ENCODE results near the gene ST3GAL5.

ST3GAL5 gene

DNA sequence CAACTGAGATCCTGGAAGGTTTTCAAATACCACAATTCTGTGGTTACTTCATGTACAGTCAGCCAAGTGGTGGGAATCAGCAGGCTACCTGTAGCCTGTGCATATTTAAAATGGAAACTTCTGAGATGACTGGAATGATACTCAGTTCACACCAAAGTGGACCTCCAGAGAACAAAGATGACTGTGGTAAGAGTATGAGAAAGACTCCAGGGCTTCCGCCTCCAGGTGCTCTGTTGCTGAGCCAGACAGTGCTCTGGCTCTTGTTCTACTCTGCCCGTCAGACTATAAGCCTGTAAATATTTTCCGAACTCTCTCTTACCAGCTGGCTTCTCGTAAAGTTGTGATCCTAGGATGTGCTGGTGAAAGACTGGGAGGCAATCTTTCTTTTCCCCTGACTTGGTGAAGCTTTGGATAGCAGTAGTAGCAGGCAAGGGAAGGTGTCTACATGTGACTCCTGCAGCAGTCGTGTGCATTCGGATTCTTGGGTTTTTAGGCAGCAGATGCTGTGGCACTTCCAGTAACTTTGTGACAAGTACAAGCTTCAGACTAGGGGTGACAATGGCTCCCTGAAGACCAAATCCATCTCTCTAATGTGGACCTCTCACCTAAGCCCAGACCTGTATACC lies 23.1 kb downstream of the ST3GAL5 start:
- no peak for DNase-seq

DNA sequence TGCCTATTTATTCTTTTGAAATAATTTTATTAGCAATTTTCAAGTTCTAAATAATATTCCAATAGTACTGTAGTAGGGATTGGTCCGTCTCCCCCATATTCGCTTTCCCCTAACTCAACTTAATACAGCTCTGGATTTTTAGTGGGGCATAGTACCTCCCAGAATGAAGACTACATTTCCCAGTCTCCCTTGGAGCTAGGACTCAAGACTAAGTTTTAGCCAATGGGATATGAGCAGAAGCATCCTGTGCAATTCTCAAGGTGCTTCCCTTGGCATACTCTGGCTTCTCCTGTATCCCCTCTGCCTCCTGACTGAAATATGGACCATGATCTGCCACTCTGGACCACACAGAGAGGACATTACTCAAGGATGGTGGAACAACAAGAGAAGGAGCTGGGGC lies 24.1 kb downstream of the ST3GAL5 start:
- no peak for DNase-seq

DNA sequence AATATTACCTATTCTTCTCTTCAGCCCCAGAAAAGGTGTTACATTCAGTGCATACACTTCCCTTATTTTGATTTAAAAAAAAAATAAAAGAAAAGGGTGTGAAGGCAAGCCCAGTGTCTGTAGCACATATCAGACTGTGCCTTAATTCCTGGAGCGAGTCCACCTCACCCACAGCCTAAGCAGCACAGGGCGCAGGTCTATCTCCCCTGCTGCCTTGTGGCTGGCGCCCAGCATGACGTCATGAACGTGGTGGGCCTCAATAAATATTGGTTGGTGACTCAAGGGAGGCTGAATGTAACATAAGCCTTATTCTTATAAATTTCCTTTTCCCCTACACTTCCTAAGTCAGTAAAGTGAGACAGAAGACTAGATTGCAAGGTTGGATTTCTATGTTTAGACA lies 26.4 kb downstream of the ST3GAL5 start:
- DNase-seq: no peak

DNA sequence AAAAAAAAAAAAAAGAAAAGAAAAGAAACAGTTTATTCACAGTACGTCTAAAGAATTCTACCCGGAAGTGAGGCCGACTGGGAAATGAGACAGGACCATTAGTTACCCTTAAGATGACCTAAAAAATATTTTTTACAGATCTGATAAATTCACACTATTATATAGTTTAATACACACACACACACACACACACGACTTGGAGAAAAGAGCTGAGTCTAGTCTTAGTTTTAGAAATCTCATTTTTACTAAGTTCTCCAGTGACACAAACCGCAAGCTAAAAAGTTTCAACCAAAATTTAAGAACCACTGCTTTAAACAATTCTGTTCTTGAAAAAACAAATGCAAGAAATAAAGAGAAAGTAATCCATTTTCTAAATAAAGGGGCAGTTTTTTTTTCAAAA lies 27.1 kb downstream of the ST3GAL5 start:
- DNase-seq: no peak

DNA sequence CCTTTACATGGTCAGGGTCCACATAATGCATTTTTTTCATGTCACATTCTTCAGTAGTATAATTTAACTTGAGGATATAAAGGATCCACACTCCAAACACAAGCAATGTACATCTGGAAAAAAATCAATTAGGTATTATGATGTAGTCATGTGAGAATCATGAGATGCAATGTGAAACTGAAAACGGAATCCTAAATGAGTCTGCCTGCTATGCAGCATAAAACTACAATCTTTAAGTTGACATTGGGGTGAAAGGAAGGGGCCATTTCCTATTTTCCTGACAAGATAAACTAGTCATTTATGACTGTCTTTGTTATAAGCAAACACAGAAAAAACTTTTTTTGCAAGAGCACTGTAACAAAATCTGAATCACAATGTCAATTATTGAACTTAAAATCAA lies 27.6 kb downstream of the ST3GAL5 start:
- no peak for DNase-seq

DNA sequence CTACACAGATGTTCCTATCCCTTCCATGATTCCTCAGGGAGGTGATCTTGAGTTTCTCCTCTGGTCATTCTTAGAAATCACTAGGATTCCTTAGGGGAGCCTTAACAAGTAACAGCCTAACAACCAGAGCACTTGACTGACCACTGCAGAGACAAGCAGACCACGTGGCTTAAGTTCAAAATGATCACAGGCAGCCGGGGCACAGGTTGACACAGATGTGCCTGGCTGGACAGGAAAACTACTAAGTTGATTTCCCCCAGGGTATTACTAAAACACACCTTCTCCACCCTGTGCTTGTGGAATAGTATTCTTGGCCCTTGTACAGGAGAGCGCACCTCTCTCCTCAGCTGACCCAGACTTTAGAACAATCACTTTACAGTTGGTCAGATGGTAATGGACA lies 29.9 kb downstream of the ST3GAL5 start:
- no peak for DNase-seq

DNA sequence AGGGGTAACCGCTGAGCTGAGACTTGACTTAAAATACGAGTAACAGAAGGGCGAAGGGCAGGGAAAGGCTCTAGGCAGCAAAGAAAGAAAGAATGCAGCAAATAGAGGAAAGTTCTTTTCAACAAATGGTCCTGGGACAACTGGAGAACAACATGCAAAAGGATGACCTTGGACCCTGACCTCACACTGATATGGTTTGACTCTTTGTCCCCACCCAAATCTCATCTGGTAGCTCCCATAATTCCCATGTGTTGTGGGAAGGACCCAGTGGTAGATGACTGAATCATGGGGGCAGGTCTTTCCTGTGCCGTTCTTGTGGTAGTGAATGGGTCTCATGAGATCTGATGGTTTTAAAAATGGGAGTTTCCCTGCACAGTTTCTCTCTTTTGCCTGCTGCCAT lies 33.9 kb downstream of the ST3GAL5 start:
- DNase-seq: no peak

DNA sequence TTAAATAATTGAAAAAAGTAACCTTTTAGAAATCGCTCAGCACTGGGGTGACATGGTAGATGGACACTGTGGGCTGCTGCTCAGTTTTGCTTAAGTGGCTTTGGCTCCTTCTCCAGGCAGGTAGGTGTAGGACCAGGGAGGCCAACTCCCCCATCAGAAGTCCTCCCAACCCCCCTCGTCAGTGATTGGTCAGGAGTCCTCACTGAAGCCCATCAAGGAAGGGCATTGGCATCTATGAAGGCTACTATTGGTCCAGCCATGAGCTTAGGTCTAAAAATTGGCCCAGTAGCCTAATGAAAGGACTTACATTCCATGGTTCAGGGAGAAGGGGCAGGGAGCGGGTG lies 34.7 kb downstream of the ST3GAL5 start:
- no peak for DNase-seq

DNA sequence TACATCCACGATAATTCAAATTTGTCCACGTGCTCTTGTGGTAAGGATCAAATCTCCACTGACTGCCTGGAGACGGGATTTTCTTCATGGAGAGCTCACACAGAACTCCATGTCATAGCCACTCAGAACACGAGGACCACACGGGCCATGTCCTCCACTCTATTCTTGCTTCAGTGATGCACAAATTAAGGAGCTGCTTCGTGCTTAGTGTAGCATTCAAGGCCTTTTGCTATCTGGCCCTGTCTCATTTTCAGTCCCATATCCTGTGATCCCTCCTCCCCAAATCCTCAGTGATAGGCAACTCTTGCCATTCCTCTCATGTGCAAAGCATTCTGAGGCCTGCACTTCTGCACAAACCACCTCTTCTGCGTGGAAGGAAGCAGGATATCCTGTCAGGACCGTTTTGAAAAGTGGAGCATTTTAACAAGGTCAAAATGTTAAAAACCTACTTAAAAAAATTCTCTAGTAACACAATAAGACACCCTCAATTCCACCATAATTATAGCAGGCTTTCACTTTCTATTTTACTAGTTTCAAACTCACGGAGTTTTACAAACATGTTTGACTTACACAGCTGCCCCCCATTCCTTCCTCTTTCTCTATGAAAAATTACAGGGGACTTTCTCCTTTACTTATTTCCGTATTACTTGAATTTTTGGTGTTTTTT lies 35.2 kb downstream of the ST3GAL5 start:
- DNase-seq: no peak

DNA sequence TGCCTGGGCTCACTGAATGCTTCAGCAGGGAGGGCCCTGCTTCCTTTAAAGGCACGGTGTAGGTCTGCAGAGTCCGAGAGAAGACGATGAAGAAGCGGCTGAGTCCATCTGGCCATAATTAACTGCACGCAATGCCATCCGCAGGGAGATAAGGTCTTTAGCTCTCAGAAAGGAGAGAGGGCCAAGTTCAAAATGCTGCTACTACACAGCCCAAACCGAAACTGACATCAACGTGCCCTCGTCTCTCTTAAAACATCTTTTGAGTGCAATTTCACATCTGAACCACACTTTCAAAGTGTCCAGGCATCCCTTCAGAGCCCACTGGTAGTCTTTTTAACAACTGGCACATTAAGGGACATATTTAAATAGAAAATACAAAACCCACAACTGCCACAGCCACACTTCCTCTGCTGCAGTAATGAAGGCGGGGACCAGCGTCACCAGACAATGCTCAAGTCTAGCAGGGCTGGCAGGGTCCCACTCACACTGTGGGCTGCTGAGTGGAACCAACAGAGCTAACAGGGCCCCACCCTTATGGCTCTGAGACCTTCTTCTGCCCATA lies 35.8 kb downstream of the ST3GAL5 start:
- DNase-seq: no peak

DNA sequence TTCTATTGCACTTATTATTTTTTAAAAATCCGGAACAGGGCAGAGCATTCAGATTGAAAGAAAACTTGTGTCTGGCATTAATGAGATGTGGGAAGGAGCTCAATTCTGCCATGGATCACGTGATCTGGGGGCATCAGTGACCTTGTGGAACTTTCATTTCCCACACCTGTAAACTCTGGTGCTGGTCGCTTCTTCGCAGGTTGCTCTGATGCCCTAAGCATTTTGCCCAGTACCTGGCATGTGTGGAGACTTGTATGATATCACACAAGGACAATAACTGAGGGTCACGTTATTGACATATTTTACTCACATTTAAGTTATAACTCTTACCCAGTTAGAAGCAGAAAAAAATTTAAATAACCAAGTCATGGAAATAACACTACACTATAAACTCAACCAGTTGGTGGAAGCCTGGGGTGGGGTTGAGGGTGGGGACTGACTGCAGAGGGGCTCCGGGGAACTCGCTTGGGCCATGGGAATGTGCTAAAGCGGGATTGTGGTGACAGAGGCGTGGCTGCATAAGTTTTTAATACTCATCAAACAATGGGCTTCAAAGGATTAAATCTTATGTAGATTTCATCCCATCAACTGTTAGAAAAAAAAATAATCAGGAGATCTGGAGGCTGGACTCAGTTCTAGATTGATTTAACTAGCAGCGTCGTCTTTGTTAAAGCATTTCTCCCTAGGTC lies 36.5 kb downstream of the ST3GAL5 start:
- DNase-seq: no peak

DNA sequence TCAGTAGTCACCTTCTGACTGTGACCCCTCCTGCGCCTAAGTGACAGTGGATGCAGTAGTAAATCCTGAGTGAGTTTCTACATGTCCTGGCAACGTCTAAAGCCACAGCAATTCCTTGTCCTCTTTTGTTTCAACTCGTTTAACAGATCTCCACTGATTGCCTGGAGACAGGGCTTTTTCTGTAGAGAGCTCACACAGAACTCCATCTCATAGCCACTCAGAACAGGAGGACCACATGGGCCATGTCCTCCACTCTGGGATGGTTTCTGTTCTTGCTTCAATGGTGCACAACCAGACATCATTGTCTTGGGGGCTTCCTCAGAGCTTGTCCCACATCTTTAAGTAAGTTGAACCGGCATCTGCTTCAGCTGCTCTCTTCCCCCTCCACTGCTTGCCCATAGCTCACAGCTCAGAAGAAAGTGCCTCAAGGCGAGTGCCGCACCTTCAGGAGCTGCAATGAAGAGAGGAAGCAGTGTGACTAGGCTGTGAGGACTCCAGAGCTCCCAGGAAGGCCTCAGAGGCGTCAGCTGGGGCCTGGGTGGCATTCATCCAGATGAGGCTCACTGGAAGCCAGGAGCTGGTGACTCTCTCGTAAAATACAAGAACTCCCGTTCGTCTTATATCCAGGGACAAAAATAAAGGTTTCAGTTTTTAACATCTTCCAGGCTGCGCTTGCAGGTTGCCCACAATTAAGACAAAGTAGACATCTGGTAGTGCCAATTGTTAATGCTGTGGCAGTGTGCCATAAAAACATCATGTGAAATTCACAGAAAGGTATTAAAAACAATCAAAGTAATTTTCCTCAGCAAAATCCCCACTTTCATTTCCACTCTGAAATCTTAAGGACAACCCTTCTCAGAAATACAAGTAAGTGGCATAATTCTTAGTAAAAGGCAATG lies 37.3 kb downstream of the ST3GAL5 start:
- no peak for DNase-seq

DNA sequence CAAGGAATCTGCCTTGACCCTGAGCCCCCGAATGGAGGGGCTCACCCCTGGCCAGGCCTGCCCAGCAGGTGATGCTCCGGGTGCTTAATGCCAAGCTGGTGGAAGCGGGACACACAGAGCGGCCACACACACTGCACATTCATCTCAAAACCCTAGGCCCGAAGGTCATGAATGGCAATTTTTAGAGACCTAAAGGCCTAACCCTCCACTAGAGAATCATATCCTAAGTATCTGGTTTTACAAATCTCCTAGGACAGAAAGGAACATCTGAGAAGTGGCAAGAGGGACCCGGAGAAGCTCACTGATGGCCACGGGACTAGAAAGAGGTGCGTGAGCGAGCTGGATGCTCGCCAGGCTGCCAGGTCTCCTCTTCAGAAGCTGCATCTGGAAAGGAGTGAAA lies 38.3 kb downstream of the ST3GAL5 start:
- no peak for DNase-seq

DNA sequence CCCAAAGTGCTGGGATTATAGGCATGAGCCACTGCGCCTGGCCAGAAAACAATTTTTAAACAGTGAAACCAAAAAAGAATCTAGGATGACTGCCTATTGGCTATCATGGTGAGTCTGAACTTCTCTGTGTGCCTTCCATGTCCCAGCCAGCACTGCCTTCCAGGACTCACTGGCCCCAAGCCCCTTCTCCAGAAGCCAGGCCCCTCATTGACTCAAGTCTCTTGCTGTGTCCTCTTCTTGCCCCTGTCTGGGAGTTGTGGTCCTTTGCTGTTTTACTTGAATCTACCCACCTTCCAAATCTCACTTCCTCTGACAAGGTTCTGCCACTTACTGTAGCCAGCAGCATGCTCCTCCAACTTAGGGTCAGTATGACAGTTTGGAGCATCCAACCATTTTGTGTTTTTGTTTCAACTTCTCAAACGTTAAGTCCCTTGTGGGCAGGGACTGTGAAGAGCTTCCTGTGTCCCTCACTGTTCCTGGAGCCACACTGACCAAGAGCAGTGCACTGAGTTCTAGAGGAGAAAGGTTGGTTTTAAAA lies 41.7 kb downstream of the ST3GAL5 start:
- DNase-seq: no peak

DNA sequence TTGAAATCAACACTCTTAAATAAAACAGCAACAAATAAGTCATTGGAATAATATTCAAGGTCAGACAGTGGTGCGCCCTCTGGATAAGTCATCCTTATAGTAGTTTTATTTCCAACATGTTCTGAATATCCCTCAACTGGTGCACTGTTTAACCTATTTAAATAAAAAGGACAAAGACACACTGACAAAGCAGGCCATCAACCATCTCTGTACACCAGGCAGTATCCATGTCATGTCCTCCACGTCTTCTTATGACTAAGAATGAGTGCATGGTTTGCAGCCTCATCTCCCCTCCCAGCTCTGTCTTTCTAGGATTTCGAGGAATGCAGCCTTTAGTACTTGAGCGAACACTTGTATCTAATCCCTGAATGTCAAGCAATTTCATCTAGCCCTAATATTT lies 42.4 kb downstream of the ST3GAL5 start:
- no peak for DNase-seq

DNA sequence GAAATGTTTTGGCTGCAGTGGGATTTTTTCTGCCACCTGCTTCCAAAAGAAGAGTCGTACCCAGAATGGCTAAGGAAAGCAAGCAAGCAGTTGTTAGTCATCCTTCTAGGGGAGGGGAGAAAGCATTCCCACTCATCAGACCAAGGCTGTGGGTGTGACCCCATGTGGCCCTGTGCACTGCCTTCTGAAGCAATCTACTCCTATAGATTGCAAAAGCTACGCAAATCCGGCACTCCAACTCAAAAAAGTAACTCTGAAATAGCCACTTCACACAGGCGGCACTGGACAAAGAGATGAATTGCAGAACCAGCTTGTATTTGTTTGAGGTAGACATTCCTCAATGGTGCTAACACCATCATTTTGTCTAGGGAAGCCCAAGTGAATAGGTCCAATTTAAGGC lies 44.3 kb downstream of the ST3GAL5 start:
- DNase-seq: no peak

DNA sequence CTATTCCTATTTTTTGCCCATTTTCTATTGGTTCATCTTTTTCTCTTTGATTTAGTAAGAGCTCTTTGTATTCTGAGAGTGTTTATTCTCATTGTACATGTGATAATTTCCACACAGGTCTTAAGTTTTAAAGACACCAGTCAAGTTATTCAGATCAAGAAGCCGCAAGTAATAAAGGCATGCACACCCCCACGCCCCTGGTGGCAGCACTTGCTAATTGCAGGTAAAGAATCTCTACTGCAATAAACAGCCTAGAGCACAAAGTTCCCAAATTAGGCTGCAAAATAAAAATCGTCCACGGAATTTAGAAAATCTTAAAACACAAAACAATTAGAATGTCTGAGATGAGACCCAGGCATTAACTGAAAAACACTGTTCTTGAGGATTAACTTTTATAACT lies 45.2 kb downstream of the ST3GAL5 start:
- no peak for DNase-seq

DNA sequence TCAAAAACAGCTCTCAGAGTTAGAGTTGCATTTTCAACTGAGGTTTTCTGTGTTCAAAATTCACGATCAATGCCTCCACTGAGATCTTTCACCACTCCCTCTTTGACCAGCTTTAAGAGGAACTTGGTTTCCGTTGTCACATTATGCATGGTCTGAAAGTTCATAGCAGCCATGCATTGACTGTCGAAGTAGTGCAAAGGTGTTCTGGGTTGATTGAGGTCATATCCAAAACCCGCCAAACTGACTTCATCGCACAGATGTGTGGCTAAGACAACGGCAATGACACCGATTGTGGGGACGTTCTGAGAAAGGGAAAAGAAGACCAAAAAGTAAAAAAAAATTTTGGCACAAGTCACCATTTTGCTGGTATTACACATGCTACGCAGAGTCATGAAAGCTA lies 48.7 kb downstream of the ST3GAL5 start:
- no peak for DNase-seq

DNA sequence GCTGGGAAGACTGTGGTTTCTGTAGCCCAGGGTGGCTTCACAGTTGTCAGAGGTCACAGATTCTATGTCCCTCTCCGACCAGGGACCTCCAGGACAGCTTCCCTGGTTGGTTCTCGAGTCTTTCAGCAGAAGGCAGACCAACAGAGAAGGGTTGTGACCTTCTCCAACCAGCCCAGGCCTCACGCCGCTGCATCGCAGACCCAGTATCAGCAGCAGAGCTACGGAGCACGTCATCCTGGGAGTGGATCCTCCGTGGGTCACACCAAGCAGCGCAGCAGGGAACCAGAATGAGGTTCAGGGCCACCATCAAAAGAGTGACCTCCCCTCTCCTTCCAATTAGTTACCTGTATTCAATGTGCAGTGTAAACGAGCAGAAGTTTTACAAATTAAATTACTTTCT lies 49.3 kb downstream of the ST3GAL5 start:
- no peak for DNase-seq

DNA sequence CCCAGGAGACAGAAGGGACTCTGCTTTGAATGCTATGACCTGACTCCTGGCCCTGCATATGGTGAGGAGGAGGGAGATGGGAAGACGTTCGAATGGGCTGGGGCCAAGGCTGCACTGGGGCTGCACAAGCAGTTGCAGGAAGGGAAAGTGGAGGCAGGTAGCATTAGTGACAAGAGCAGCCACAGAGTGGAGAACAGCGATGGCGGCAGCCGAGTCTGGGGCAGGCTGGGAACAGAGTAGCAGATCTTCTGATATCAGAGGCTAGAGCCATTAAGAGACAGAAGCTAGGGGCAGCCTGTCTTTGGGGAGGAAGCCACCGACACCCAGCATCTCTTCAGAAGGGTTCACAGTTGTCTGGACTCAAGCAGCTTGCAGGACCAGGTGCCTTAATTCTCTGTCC lies 50.1 kb downstream of the ST3GAL5 start:
- DNase-seq: no peak

DNA sequence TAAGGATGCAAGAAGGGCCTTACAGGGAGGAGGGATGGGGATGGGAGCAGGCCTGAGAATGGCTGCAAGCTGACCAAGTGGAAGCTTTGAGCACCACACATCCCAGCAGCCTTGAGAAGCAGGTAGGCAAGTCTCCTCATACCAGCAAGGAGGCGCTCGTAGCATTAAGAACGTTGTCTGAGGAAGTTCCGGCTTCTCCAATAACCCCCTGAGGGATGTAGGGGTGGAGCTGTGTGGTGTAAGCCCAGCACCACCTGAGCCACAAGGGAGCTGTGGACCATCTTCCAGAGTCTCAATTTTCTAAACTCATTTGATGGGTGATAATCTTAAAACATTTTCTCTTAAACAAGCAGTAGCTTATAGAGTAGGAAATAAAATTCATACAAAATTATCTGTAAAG lies 50.6 kb downstream of the ST3GAL5 start:
- no peak for DNase-seq

DNA sequence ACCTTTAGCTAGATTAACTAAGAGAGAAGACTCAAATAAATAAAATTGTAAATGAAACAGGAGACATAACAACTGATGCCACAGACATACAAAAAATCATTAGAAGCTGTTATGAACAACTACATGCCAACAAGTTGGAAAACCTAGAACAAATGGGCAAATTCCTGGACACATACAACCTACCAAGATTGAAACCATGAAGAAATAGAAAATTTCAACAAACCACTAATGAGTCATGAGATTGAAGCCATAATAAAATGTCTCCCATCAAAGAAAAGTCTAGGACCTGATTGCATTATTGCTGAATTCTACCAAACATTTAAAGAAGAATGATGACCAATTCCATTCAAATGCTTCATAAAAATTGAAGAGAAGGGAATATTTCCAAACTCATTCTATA lies 54.3 kb downstream of the ST3GAL5 start:
- no peak for DNase-seq

DNA sequence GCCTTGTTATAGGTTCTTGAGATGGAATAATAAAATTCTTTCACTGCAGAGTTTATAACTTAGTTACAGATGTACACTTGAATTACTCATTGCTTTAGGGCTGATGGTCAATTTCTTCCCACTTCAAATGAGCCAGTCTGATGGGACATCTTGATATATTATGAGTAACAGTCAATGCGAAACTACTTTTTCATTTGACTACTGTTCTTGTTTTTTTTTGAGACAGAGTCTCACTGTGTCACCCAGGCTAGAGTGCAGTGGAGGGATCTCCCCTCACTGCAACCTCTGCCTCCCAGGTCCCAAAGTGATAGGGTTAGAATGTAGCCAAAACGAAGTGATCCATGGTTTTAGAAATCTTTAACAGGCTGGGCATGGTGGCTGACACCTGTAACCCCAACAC lies 57.1 kb downstream of the ST3GAL5 start:
- no peak for DNase-seq
